K562 (cell line): ENCODE data around the gene EVI5. TPM values are rescaled to one million over a fixed set of nuclear protein-coding genes. Genes with fewer than 3 reads are reported as not detected.

Experiments used
- ATAC-seq: fragments of 200-7000 bp; cut with Tn5 transposase; 3 replicates; pipeline ENCODE4 v1.9.1; 2020; ENCODE audit warnings: moderate library complexity
- BruUV-seq: library from RNA; stranded (reverse); fragments of 400-500 nt; replicated peaks from 2 replicates; lab custom pipeline; 2021; lab: Mats Ljungman, UMichigan
- CTCF ChIA-PET: fragments of 300-600 bp; formaldehyde crosslinking; extraction: SDS; loops from one replicate; lab custom pipeline; 2021; ENCODE audit warnings: low intra/inter-chr PET ratio; lab: Yijun Ruan, JAX
- POLR2A ChIA-PET: fragments of 300-600, 350-650 bp; sonication (Branson Sonifier 250); formaldehyde crosslinking; extraction: SDS; loops from one replicate; lab custom pipeline; 2021; ENCODE audit warnings: antibody characterized with exemption, inconsistent platforms; lab: Yijun Ruan, JAX
- DNase-seq, 4 experiments: peaks; one replicate each; pipeline versions ENCODE4 v3.0.0 to v3.0.0-alpha.2; 2011 to 2018; ENCODE audit warnings: low spot score in 3 of 4, mixed read lengths in 3 of 4; ENCODE audit errors: extremely low read depth in 1 of 4
- FAIRE-seq: peaks from 2 replicates; lab custom pipeline; 2011; peaks lifted over from hg19 to GRCh38; lab: Jason Lieb, UNC
- H2AFZ ChIP-seq: 2 replicates; pipeline ENCODE4 v1.6.0; 2011; ENCODE audit warnings: low read depth, low read length, control low read depth, inconsistent platforms
- H3K27ac ChIP-seq: fragments of 200-600 bp; 3 replicates; pipeline ENCODE4 v1.8.0; 2011; ENCODE audit warnings: low read depth, mild to moderate bottlenecking, control low read depth, inconsistent platforms, low read length, moderate library complexity, mixed read lengths; ENCODE audit errors: extremely low read depth
- H3K27me3 ChIP-seq, 2 experiments: fragments of 300-600 bp in 1 of 2; 2 replicates in 1 of 2; 3 replicates in 1 of 2; pipeline versions ENCODE4 v1.6.0 to v1.8.0; 2011; ENCODE audit warnings: inconsistent platforms in 2 of 2, low read length in 2 of 2, mild to moderate bottlenecking in 1 of 2, mixed read lengths in 1 of 2, moderate library complexity in 1 of 2; ENCODE audit not compliant: control insufficient read depth in 2 of 2, insufficient read depth in 2 of 2
- H3K36me3 ChIP-seq: fragments of 300-600 bp; 3 replicates; pipeline ENCODE4 v1.8.0; 2011; ENCODE audit warnings: mild to moderate bottlenecking, low read length, inconsistent platforms; ENCODE audit not compliant: control insufficient read depth, insufficient read depth
- H3K4me1 ChIP-seq, 2 experiments: fragments of 200-600 bp in 1 of 2; replicated peaks in 1 of 2; 2 replicates in 1 of 2; 3 replicates in 1 of 2; pipeline versions ENCODE4 v1.5.1 to v1.8.0; 2011; ENCODE audit warnings: inconsistent platforms in 2 of 2, low read length in 2 of 2, mild to moderate bottlenecking in 1 of 2, mixed read lengths in 1 of 2, moderate library complexity in 1 of 2; ENCODE audit not compliant: control insufficient read depth in 2 of 2, insufficient read depth in 2 of 2
- H3K4me2 ChIP-seq: 2 replicates; pipeline ENCODE4 v1.6.1; 2011; ENCODE audit warnings: low read length, control low read depth, inconsistent platforms, mixed read lengths; ENCODE audit not compliant: insufficient read depth
- H3K4me3 ChIP-seq: fragments of 200-600 bp; sonication (generic), shearing (Covaris generic); 2 replicates; pipeline ENCODE4 v1.5.1; 2016; ENCODE audit warnings: control low read depth, inconsistent platforms
- H3K79me2 ChIP-seq: fragments of 200-600 bp; 3 replicates; pipeline ENCODE4 v1.8.0; 2011; ENCODE audit warnings: low read length, inconsistent platforms; ENCODE audit not compliant: control insufficient read depth, insufficient read depth
- H3K9ac ChIP-seq, 2 experiments: 2 replicates each; pipeline versions ENCODE4 v1.6.0 to v1.6.1; 2011; ENCODE audit warnings: low read depth in 2 of 2, low read length in 2 of 2, control low read depth in 1 of 2, inconsistent platforms in 1 of 2, mild to moderate bottlenecking in 1 of 2, mixed read lengths in 1 of 2; ENCODE audit not compliant: insufficient read depth in 1 of 2
- H3K9me1 ChIP-seq: one replicate; pipeline ENCODE4 v1.6.0; 2011; ENCODE audit warnings: inconsistent platforms, mild to moderate bottlenecking, low read length, moderate library complexity; ENCODE audit not compliant: control insufficient read depth, insufficient read depth
- H3K9me3 ChIP-seq: replicated peaks from 2 replicates; pipeline ENCODE4 v1.5.1; 2011; ENCODE audit warnings: low read depth, low read length, inconsistent platforms; ENCODE audit not compliant: control insufficient read depth, insufficient read depth
- H4K20me1 ChIP-seq: replicated peaks from 2 replicates; pipeline ENCODE4 v1.6.1; 2011; ENCODE audit warnings: low read length, inconsistent platforms, mixed read lengths; ENCODE audit not compliant: control insufficient read depth, insufficient read depth
- MTA3 ChIP-seq: fragments of 450-650 bp; formaldehyde crosslinking; IDR thresholded peaks from 2 replicates; pipeline ENCODE4 v1.6.1; 2017; ENCODE audit warnings: mild to moderate bottlenecking, borderline replicate concordance
- PHF20 ChIP-seq: fragments of 450-650 bp; IDR thresholded peaks from 2 replicates; pipeline ENCODE4 v1.6.1; 2018; ENCODE audit not compliant: partially characterized antibody
- PHF21A ChIP-seq: fragments of 450-650 bp; IDR thresholded peaks from 2 replicates; pipeline ENCODE4 v1.6.1; 2017; ENCODE audit warnings: low read depth, borderline replicate concordance
- POLR2G ChIP-seq: fragments of 200-400 bp; formaldehyde crosslinking; IDR thresholded peaks from 2 replicates; pipeline ENCODE4 v1.6.1; 2017; ENCODE audit warnings: low read depth, mild to moderate bottlenecking, antibody characterized with exemption, low read length, moderate library complexity
- ZNF316 ChIP-seq: fragments of 450-650 bp; IDR thresholded peaks from 2 replicates; pipeline ENCODE4 v1.6.1; 2016
- WGBS: fragments of 100-300 bp; shearing (Covaris generic); methylation state at CpG from one replicate; pipeline ENCODE4 v1.1.6; 2016; ENCODE audit warnings: low coverage, mixed read lengths; ENCODE audit not compliant: insufficient coverage; ENCODE audit errors: missing lambda C conversion rate; 5-methylcytosine and 5-hydroxymethylcytosine counted together
- in situ Hi-C: fragments of 300-500 bp; cut with MboI; formaldehyde crosslinking; loops from 4 replicates; pipeline ENCODE4 v1.15.0; 2018; ENCODE audit warnings: inconsistent platforms, mixed read lengths
- intact Hi-C: fragments of 100-400 bp; cut with micrococcal nuclease; formaldehyde crosslinking; loops from 2 replicates; pipeline ENCODE4 v1.14.2; 2022
- polyA plus RNA-seq, 8 experiments: library from polyadenylated mRNA; depleted of rRNA in 4 of 8; stranded (reverse) in 5 of 8; unstranded in 3 of 8; fragments of >200 nt; fragmentation: Nextera tagmentation in 2 of 8; fragmentation: Illumina TruSeq in 1 of 8; extraction: Ambion mirVana in 2 of 8; extraction: Trizol in 1 of 8; gene quantifications; 2 replicates each; pipeline versions ENCODE4 v1.2.1 to v1.2.3, GENCODE V29; 2011 to 2014; ENCODE audit warnings: inconsistent platforms in 1 of 8, missing spikeins in 1 of 8
- total RNA-seq, 7 experiments: library from RNA; depleted of rRNA in 6 of 7; stranded (reverse); fragments of >200 nt in 6 of 7; fragmentation: Illumina TruSeq in 2 of 7; extraction: Trizol in 2 of 7; gene quantifications; 2 replicates each; pipeline versions ENCODE4 v1.2.1 to v1.2.3, GENCODE V29; 2011 to 2021; ENCODE audit warnings: low replicate concordance in 1 of 7
- TF ChIP-seq, protein P1 (sequence below): sonication (generic); formaldehyde crosslinking; IDR thresholded peaks from 2 replicates; pipeline ENCODE4 v1.4.0; 2020; ENCODE audit warnings: mild to moderate bottlenecking, missing genetic modification reagents
- TF ChIP-seq, protein P2 (sequence below): fragments of 250-450 bp; sonication (Bioruptor Pico); IDR thresholded peaks from 2 replicates; pipeline ENCODE4 v1.5.0; 2020; ENCODE audit warnings: mild to moderate bottlenecking, borderline replicate concordance

Gene EVI5
- total and polyA plus RNA-seq, 9 of the 15 experiments (the other 6 are each of a cell fraction or from before 2014, with no cell fraction given): 1.7 to 50.1 (median 13.7) TPM

DNA sequence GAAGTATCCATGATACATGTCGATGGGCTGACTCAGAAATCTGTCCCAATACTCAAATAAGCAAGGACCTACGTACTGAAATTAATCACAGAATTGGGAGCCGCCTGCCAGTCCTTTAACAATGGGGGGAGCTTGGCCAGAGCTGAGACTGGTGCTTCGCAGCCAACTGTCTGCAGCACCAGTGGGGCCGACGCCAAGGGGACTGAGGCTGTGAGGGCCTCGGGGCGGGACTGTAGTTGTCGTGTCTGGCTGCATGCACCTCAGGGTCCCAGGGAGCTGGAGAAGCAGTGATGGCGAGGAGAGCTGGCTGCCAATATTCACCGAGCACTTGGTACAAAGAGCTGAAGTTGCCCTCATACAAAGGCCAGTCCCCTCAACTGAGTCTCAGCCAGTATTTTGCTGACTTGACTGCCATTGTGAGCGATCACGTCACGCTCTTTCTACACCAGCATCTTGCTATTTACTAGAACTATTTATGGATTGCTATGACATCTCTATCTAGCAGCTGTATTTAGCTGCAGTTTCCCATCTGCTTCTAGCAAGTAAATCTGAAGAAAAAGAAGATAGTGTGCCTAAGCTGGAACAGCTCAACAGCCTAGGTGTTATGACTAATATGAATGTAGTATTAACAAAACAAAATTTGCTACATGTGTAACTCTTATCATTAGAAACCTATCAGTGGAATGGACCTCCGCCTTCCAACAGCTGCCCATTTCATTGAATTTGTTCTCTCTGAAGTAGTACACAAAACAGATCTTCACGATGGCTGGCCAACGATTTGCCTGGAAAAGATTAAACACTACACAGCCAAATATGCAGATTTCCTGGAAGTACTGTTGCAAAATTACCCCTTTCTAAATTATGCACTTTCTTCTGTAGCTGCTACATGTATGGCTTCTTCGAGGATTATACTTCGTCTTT lies 29.1 kb downstream of the EVI5 start:
- H3K9ac ChIP-seq: no peak overlapping the region
- H3K9me1 ChIP-seq: no peaks in the 10 kb centered on the region
- WGBS: 90% methylated on average over 19 of the region's 19 CpGs
- in situ Hi-C loops (no loop called here), intact Hi-C loops (no loop called here)
- ChIA-PET CTCF (no interaction called here), POLR2A (interaction anchor here (1.0 kb wide), 1 partner anchor 76 kb away, joined by 4 read pairs; the partner anchor contains the start of gene RPL5)
- ATAC-seq (no peak), DNase-seq (no peak), FAIRE-seq (no peak)
- no TSS peak for BruUV-seq
- no peak overlapping the region for H3K4me3 ChIP-seq
- H3K27me3 ChIP-seq: no peaks in the 10 kb centered on the region; a peak in 1 of 5 replicates
- H2AFZ ChIP-seq: no peak overlapping the region
- peaks cover 2% of the 10 kb centered on the region; the same call in 1 of the 2 replicates for H3K9me3 ChIP-seq
- H3K79me2 ChIP-seq: peaks cover 32% of the 10 kb centered on the region
- H3K4me2 ChIP-seq: no peak overlapping the region
- H3K4me1 ChIP-seq: peaks cover 4 to 12% of the 10 kb centered on the region in 2 experiments; a peak in 4 of 5 replicates
- H3K36me3 ChIP-seq: peaks cover 7% of the 10 kb centered on the region; the same call in 1 of the 3 replicates
- no peaks in the 10 kb centered on the region for H4K20me1 ChIP-seq
- peak; percentile 29; the same call in 1 of the 2 replicates for TF ChIP-seq ZNF316
- TF ChIP-seq PHF20: no peak
- H3K27ac ChIP-seq: no peak overlapping the region

DNA sequence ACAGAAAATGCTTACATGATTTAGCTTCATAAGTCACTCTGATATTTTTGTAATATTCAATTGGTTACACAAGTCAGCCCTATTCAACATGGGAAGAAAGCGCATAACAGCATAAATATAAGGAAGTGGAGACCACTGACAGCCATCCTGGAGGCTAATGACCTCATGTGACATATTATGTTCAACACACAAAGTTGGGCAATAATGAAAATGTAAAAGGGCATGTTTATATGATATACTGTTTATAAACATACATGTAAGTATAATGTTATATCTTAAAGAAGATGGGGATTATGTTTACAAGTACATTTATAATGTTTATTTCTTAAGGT lies 30.2 kb downstream of the EVI5 start:
- Histone ChIP-seq H2AFZ (no peak overlapping the region), H3K79me2 (peaks cover 33% of the 10 kb centered on the region), H3K4me3 (no peak overlapping the region), H3K9me3 (peaks cover 2% of the 10 kb centered on the region; the same call in 1 of the 2 replicates), H3K9ac (no peak overlapping the region), H3K27ac (no peak overlapping the region), H3K27me3 (no peaks in the 10 kb centered on the region; a peak in 1 of 5 replicates), H3K4me1 (peaks cover 4 to 12% of the 10 kb centered on the region in 2 experiments; a peak in 4 of 5 replicates), H4K20me1 (no peaks in the 10 kb centered on the region), H3K4me2 (no peak overlapping the region), H3K36me3 (peaks cover 7% of the 10 kb centered on the region; the same call in 1 of the 3 replicates), H3K9me1 (no peaks in the 10 kb centered on the region)
- intact Hi-C loops: no loop called here
- FAIRE-seq (no peak), DNase-seq (no peak), ATAC-seq (no peak)
- no TSS peak for BruUV-seq
- in situ Hi-C loops: loop anchor here (5.0 kb wide), 1 partner anchor 73 kb away; no protein-coding TSS in a partner anchor
- WGBS: 81% methylated on average over 1 of the region's 1 CpG
- ChIA-PET POLR2A (interaction anchor here (1.1 to 2.2 kb wide), 3 partner anchors 9 to 22 kb away, joined by 3 to 10 read pairs (median 4); no protein-coding TSS in a partner anchor), CTCF (no interaction called here)
- TF ChIP-seq POLR2G (no peak), PHF21A (no peak), MTA3 (no peak)
- TF ChIP-seq, protein P1, sequence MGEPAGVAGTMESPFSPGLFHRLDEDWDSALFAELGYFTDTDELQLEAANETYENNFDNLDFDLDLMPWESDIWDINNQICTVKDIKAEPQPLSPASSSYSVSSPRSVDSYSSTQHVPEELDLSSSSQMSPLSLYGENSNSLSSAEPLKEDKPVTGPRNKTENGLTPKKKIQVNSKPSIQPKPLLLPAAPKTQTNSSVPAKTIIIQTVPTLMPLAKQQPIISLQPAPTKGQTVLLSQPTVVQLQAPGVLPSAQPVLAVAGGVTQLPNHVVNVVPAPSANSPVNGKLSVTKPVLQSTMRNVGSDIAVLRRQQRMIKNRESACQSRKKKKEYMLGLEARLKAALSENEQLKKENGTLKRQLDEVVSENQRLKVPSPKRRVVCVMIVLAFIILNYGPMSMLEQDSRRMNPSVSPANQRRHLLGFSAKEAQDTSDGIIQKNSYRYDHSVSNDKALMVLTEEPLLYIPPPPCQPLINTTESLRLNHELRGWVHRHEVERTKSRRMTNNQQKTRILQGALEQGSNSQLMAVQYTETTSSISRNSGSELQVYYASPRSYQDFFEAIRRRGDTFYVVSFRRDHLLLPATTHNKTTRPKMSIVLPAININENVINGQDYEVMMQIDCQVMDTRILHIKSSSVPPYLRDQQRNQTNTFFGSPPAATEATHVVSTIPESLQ (CRISPR knock-in tag): no peak
- TF ChIP-seq, protein P2, sequence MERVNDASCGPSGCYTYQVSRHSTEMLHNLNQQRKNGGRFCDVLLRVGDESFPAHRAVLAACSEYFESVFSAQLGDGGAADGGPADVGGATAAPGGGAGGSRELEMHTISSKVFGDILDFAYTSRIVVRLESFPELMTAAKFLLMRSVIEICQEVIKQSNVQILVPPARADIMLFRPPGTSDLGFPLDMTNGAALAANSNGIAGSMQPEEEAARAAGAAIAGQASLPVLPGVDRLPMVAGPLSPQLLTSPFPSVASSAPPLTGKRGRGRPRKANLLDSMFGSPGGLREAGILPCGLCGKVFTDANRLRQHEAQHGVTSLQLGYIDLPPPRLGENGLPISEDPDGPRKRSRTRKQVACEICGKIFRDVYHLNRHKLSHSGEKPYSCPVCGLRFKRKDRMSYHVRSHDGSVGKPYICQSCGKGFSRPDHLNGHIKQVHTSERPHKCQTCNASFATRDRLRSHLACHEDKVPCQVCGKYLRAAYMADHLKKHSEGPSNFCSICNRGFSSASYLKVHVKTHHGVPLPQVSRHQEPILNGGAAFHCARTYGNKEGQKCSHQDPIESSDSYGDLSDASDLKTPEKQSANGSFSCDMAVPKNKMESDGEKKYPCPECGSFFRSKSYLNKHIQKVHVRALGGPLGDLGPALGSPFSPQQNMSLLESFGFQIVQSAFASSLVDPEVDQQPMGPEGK: no peak
